K562 (cell line): ENCODE results near the gene GLIS1. TPM values are rescaled to one million over a fixed set of nuclear protein-coding genes. Genes with fewer than 3 reads are reported as not detected.

ENCODE experiments used
- ATAC-seq: fragments of 200-7000 bp; cut with Tn5 transposase; 3 replicates; pipeline ENCODE4 v1.9.1; 2020; ENCODE audit warnings: moderate library complexity
- BruUV-seq: library from RNA; stranded (reverse); fragments of 400-500 nt; replicated peaks from 2 replicates; lab custom pipeline; 2021; lab: Mats Ljungman, UMichigan
- CTCF ChIA-PET: fragments of 300-600 bp; formaldehyde crosslinking; extraction: SDS; loops from one replicate; lab custom pipeline; 2021; ENCODE audit warnings: low intra/inter-chr PET ratio; lab: Yijun Ruan, JAX
- POLR2A ChIA-PET: fragments of 300-600, 350-650 bp; sonication (Branson Sonifier 250); formaldehyde crosslinking; extraction: SDS; loops from one replicate; lab custom pipeline; 2021; ENCODE audit warnings: antibody characterized with exemption, inconsistent platforms; lab: Yijun Ruan, JAX
- DNase-seq, 4 experiments: peaks; one replicate each; pipeline versions ENCODE4 v3.0.0 to v3.0.0-alpha.2; 2011 to 2018; ENCODE audit warnings: low spot score in 3 of 4, mixed read lengths in 3 of 4; ENCODE audit errors: extremely low read depth in 1 of 4
- FAIRE-seq: peaks from 2 replicates; lab custom pipeline; 2011; peaks lifted over from hg19 to GRCh38; lab: Jason Lieb, UNC
- H2AFZ ChIP-seq: 2 replicates; pipeline ENCODE4 v1.6.0; 2011; ENCODE audit warnings: low read depth, low read length, control low read depth, inconsistent platforms
- H3K27ac ChIP-seq: fragments of 200-600 bp; 3 replicates; pipeline ENCODE4 v1.8.0; 2011; ENCODE audit warnings: low read depth, mild to moderate bottlenecking, control low read depth, inconsistent platforms, low read length, moderate library complexity, mixed read lengths; ENCODE audit errors: extremely low read depth
- H3K27me3 ChIP-seq, 2 experiments: fragments of 300-600 bp in 1 of 2; 2 replicates in 1 of 2; 3 replicates in 1 of 2; pipeline versions ENCODE4 v1.6.0 to v1.8.0; 2011; ENCODE audit warnings: inconsistent platforms in 2 of 2, low read length in 2 of 2, mild to moderate bottlenecking in 1 of 2, mixed read lengths in 1 of 2, moderate library complexity in 1 of 2; ENCODE audit not compliant: control insufficient read depth in 2 of 2, insufficient read depth in 2 of 2
- H3K36me3 ChIP-seq: fragments of 300-600 bp; 3 replicates; pipeline ENCODE4 v1.8.0; 2011; ENCODE audit warnings: mild to moderate bottlenecking, low read length, inconsistent platforms; ENCODE audit not compliant: control insufficient read depth, insufficient read depth
- H3K4me1 ChIP-seq, 2 experiments: fragments of 200-600 bp in 1 of 2; replicated peaks in 1 of 2; 2 replicates in 1 of 2; 3 replicates in 1 of 2; pipeline versions ENCODE4 v1.5.1 to v1.8.0; 2011; ENCODE audit warnings: inconsistent platforms in 2 of 2, low read length in 2 of 2, mild to moderate bottlenecking in 1 of 2, mixed read lengths in 1 of 2, moderate library complexity in 1 of 2; ENCODE audit not compliant: control insufficient read depth in 2 of 2, insufficient read depth in 2 of 2
- H3K4me2 ChIP-seq: 2 replicates; pipeline ENCODE4 v1.6.1; 2011; ENCODE audit warnings: low read length, control low read depth, inconsistent platforms, mixed read lengths; ENCODE audit not compliant: insufficient read depth
- H3K4me3 ChIP-seq: fragments of 200-600 bp; sonication (generic), shearing (Covaris generic); 2 replicates; pipeline ENCODE4 v1.5.1; 2016; ENCODE audit warnings: control low read depth, inconsistent platforms
- H3K79me2 ChIP-seq: fragments of 200-600 bp; 3 replicates; pipeline ENCODE4 v1.8.0; 2011; ENCODE audit warnings: low read length, inconsistent platforms; ENCODE audit not compliant: control insufficient read depth, insufficient read depth
- H3K9ac ChIP-seq, 2 experiments: 2 replicates each; pipeline versions ENCODE4 v1.6.0 to v1.6.1; 2011; ENCODE audit warnings: low read depth in 2 of 2, low read length in 2 of 2, control low read depth in 1 of 2, inconsistent platforms in 1 of 2, mild to moderate bottlenecking in 1 of 2, mixed read lengths in 1 of 2; ENCODE audit not compliant: insufficient read depth in 1 of 2
- H3K9me1 ChIP-seq: one replicate; pipeline ENCODE4 v1.6.0; 2011; ENCODE audit warnings: inconsistent platforms, mild to moderate bottlenecking, low read length, moderate library complexity; ENCODE audit not compliant: control insufficient read depth, insufficient read depth
- H3K9me3 ChIP-seq: replicated peaks from 2 replicates; pipeline ENCODE4 v1.5.1; 2011; ENCODE audit warnings: low read depth, low read length, inconsistent platforms; ENCODE audit not compliant: control insufficient read depth, insufficient read depth
- H4K20me1 ChIP-seq: replicated peaks from 2 replicates; pipeline ENCODE4 v1.6.1; 2011; ENCODE audit warnings: low read length, inconsistent platforms, mixed read lengths; ENCODE audit not compliant: control insufficient read depth, insufficient read depth
- RBM25 ChIP-seq: fragments of 200-400 bp; formaldehyde crosslinking; IDR thresholded peaks from 2 replicates; pipeline ENCODE4 v1.6.1; 2018; ENCODE audit warnings: low read length, low read depth, moderate library complexity; ENCODE audit not compliant: severe bottlenecking
- SP1 ChIP-seq: sonication (generic); formaldehyde crosslinking; IDR thresholded peaks from 2 replicates; pipeline ENCODE4 v1.8.1; 2022; ENCODE audit warnings: mild to moderate bottlenecking, missing genetic modification reagents
- THRAP3 ChIP-seq: fragments of 450-650 bp; IDR thresholded peaks from 2 replicates; pipeline ENCODE4 v1.6.1; 2016; ENCODE audit warnings: mild to moderate bottlenecking, inconsistent platforms, borderline replicate concordance
- ZFP36 ChIP-seq: fragments of 150-350 bp; IDR thresholded peaks from 2 replicates; pipeline ENCODE4 v1.6.1; 2018; ENCODE audit warnings: low read length, low read depth; ENCODE audit not compliant: partially characterized antibody
- WGBS: fragments of 100-300 bp; shearing (Covaris generic); methylation state at CpG from one replicate; pipeline ENCODE4 v1.1.6; 2016; ENCODE audit warnings: low coverage, mixed read lengths; ENCODE audit not compliant: insufficient coverage; ENCODE audit errors: missing lambda C conversion rate; 5-methylcytosine and 5-hydroxymethylcytosine counted together
- in situ Hi-C: fragments of 300-500 bp; cut with MboI; formaldehyde crosslinking; loops from 4 replicates; pipeline ENCODE4 v1.15.0; 2018; ENCODE audit warnings: inconsistent platforms, mixed read lengths
- intact Hi-C: fragments of 100-400 bp; cut with micrococcal nuclease; formaldehyde crosslinking; loops from 2 replicates; pipeline ENCODE4 v1.14.2; 2022
- polyA plus RNA-seq, 8 experiments: library from polyadenylated mRNA; depleted of rRNA in 4 of 8; stranded (reverse) in 5 of 8; unstranded in 3 of 8; fragments of >200 nt; fragmentation: Nextera tagmentation in 2 of 8; fragmentation: Illumina TruSeq in 1 of 8; extraction: Ambion mirVana in 2 of 8; extraction: Trizol in 1 of 8; gene quantifications; 2 replicates each; pipeline versions ENCODE4 v1.2.1 to v1.2.3, GENCODE V29; 2011 to 2014; ENCODE audit warnings: inconsistent platforms in 1 of 8, missing spikeins in 1 of 8
- total RNA-seq, 7 experiments: library from RNA; depleted of rRNA in 6 of 7; stranded (reverse); fragments of >200 nt in 6 of 7; fragmentation: Illumina TruSeq in 2 of 7; extraction: Trizol in 2 of 7; gene quantifications; 2 replicates each; pipeline versions ENCODE4 v1.2.1 to v1.2.3, GENCODE V29; 2011 to 2021; ENCODE audit warnings: low replicate concordance in 1 of 7
- TF ChIP-seq, protein P1 (sequence below): fragments of 450-650 bp; IDR thresholded peaks from 2 replicates; pipeline ENCODE4 v1.6.1; 2018; ENCODE audit not compliant: partially characterized antibody

The GLIS1 gene
- total and polyA plus RNA-seq, 9 of the 15 experiments (the other 6 are each of a cell fraction or from before 2014, with no cell fraction given), result not detected

DNA sequence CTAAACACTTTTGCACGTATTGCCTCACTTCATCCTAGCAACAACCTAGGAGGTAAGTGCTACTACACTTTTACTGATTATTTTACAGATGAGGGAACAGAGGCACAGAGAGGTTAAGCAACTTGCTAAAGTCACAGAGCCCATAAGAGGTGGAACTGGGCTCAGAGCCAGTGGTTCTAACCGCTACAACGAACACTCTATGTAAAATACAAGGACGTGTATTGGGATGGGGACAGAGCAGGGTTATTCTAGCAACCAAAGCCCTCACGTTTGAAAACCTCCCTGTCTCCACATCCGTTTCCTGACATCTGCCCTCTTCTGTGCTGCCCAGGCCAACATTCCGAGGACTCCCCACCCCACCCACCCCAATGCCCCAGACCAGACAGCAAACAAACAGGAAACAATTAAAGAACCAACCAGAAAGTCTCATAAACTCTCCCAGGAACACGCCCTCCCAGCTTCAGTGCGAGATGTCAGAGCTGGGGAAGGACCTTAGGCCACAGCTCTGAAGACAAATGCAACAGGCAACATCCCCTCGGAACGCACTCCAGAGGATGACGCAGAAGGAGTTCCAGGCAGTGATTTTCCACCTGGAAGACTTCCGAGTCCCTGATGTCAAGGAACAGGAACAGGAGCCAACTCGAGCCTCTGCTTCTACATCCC, 41.1 kb downstream of the GLIS1 start:
- ChIA-PET POLR2A (interaction anchor here (1.2 kb wide), 1 partner anchor 39 kb away, joined by 3 read pairs; no protein-coding TSS in a partner anchor), CTCF (no interaction called here)
- in situ Hi-C loops, result no loop called here
- FAIRE-seq, result no peak
- Histone ChIP-seq H3K9me3 (no peaks in the 10 kb centered on the region), H3K4me2 (no peak overlapping the region), H3K27ac (no peak overlapping the region), H3K9me1 (no peaks in the 10 kb centered on the region), H4K20me1 (peaks cover 10% of the 10 kb centered on the region), H2AFZ (no peak overlapping the region), H3K4me3 (no peak overlapping the region), H3K9ac (no peak overlapping the region), H3K36me3 (no peaks in the 10 kb centered on the region), H3K27me3 (peaks cover 41 to 70% of the 10 kb centered on the region in 2 experiments), H3K4me1 (peaks cover 0 to 8% of the 10 kb centered on the region in 2 experiments; a peak in 1 of 5 replicates), H3K79me2 (no peaks in the 10 kb centered on the region)
- DNase-seq, result no peak
- 0% methylated on average over 14 of the region's 14 CpGs for WGBS
- TF ChIP-seq RBM25, result peak; percentile 73
- TF ChIP-seq ZFP36, result peak; percentile 63
- TF ChIP-seq THRAP3, result no peak
- BruUV-seq, result no TSS peak
- intact Hi-C loops, result no loop called here
- no peak for ATAC-seq

DNA sequence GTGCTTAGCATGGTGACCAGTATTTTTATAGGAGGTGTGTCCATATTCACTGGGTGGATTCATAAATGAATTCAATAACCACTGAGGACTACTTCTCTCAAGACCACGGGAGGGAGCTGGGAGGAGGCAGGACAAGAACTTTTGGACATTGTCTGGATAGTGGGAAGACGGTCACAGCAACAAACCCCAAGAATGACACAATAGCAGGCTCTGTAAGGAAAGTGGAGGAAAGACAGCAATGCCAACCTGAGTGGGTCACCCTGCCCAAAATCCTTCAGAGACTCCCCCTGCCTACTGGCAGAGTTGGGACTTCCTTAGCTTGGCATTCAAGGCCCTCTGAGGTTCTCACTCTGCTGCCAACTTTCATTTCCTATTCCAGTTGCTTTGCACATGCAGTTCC, 42.0 kb downstream of the GLIS1 start:
- Histone ChIP-seq H3K36me3 (no peaks in the 10 kb centered on the region), H4K20me1 (peaks cover 10% of the 10 kb centered on the region), H2AFZ (no peak overlapping the region), H3K27ac (no peak overlapping the region), H3K27me3 (peaks cover 43 to 68% of the 10 kb centered on the region in 2 experiments), H3K4me2 (no peak overlapping the region), H3K9me3 (no peaks in the 10 kb centered on the region), H3K4me1 (peaks cover 0 to 8% of the 10 kb centered on the region in 2 experiments; a peak in 1 of 5 replicates), H3K9ac (no peak overlapping the region), H3K4me3 (no peak overlapping the region), H3K9me1 (no peaks in the 10 kb centered on the region), H3K79me2 (no peaks in the 10 kb centered on the region)
- BruUV-seq, result no TSS peak
- 6% methylated on average over 2 of the region's 2 CpGs for WGBS
- no peak for TF ChIP-seq SP1
- TF ChIP-seq, protein P1, sequence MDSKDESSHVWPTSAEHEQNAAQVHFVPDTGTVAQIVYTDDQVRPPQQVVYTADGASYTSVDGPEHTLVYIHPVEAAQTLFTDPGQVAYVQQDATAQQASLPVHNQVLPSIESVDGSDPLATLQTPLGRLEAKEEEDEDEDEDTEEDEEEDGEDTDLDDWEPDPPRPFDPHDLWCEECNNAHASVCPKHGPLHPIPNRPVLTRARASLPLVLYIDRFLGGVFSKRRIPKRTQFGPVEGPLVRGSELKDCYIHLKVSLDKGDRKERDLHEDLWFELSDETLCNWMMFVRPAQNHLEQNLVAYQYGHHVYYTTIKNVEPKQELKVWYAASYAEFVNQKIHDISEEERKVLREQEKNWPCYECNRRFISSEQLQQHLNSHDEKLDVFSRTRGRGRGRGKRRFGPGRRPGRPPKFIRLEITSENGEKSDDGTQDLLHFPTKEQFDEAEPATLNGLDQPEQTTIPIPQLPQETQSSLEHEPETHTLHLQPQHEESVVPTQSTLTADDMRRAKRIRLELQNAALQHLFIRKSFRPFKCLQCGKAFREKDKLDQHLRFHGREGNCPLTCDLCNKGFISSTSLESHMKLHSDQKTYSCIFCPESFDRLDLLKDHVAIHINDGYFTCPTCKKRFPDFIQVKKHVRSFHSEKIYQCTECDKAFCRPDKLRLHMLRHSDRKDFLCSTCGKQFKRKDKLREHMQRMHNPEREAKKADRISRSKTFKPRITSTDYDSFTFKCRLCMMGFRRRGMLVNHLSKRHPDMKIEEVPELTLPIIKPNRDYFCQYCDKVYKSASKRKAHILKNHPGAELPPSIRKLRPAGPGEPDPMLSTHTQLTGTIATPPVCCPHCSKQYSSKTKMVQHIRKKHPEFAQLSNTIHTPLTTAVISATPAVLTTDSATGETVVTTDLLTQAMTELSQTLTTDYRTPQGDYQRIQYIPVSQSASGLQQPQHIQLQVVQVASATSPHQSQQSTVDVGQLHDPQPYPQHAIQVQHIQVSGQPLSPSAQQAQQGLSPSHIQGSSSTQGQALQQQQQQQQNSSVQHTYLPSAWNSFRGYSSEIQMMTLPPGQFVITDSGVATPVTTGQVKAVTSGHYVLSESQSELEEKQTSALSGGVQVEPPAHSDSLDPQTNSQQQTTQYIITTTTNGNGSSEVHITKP, result peak; percentile 81
- no peak for DNase-seq
- intact Hi-C loops (no loop called here), in situ Hi-C loops (no loop called here)
- ChIA-PET CTCF (no interaction called here), POLR2A (interaction anchor here (1.2 kb wide), 1 partner anchor 39 kb away, joined by 3 read pairs; no protein-coding TSS in a partner anchor)
- ATAC-seq, result no peak
- no peak for FAIRE-seq
